Glomerular visceral epithelial cell (primary cell): ENCODE data around the gene WRAP53.
"Not testable (repeated sequence)": the region's sequence is repeated elsewhere in the genome, so short reads cannot be mapped to it uniquely, and the experiment has no call there.

Source experiments
- DNase-seq: peaks from one replicate; pipeline ENCODE4 v3.0.0-alpha.2; 2016; ENCODE audit errors: extremely low spot score

The WRAP53 gene

GRCh38 chr17:7687908-7688807 lies at the start of gene WRAP53:
Gene WRAP53, plus strand, starts transcription at chr17:7688477. Its CDS starts 172 bp downstream, at chr17:7688649.
- peak; percentile 99 for DNase-seq

- no peak for DNase-seq
Observed at GRCh38 chr17:7640783-7641182, 47.5 kb upstream of the WRAP53 start.

GRCh38 chr17:7641635-7642034 lies 46.6 kb upstream of the WRAP53 start:
- DNase-seq: not testable (repeated sequence)

GRCh38 chr17:7644775-7645174 lies 43.5 kb upstream of the WRAP53 start:
- no peak for DNase-seq

GRCh38 chr17:7646457-7646856 lies 41.8 kb upstream of the WRAP53 start:
- no peak for DNase-seq

GRCh38 chr17:7647018-7647417 lies 41.3 kb upstream of the WRAP53 start:
- no peak for DNase-seq

- peak; percentile 61 for DNase-seq
Observed at GRCh38 chr17:7650509-7651096, 37.7 kb upstream of the WRAP53 start, which contains the start of gene ATP1B2. Gene ATP1B2, plus strand, starts transcription at chr17:7650926. Its CDS starts 593 bp downstream, at chr17:7651519.

- no peak for DNase-seq
Observed at GRCh38 chr17:7651097-7651664, 37.1 kb upstream of the WRAP53 start.

- DNase-seq: no peak
Observed at GRCh38 chr17:7651665-7652387, 36.5 kb upstream of the WRAP53 start.

GRCh38 chr17:7652388-7653356 lies 35.6 kb upstream of the WRAP53 start:
- DNase-seq: no peak

GRCh38 chr17:7654832-7655540 lies 33.3 kb upstream of the WRAP53 start:
- no peak for DNase-seq

GRCh38 chr17:7655541-7655840 lies 32.8 kb upstream of the WRAP53 start:
- no peak for DNase-seq

GRCh38 chr17:7656958-7657609 lies 31.2 kb upstream of the WRAP53 start:
- DNase-seq: no peak

- DNase-seq: no peak
Observed at GRCh38 chr17:7667656-7668406, 20.4 kb upstream of the WRAP53 start.

- no peak for DNase-seq
Observed at GRCh38 chr17:7668482-7668881, 19.8 kb upstream of the WRAP53 start.

- peak; percentile 24 for DNase-seq
Observed at GRCh38 chr17:7673239-7673638, 15.0 kb upstream of the WRAP53 start.

- DNase-seq: no peak
Observed at GRCh38 chr17:7674934-7675333, 13.3 kb upstream of the WRAP53 start.

GRCh38 chr17:7676533-7676932 lies 11.7 kb upstream of the WRAP53 start:
- DNase-seq: no peak

- no peak for DNase-seq
Observed at GRCh38 chr17:7677388-7678067, 10.7 kb upstream of the WRAP53 start.
